Measurements from ENCODE around the gene NEMP1.

NEMP1 gene

DNA sequence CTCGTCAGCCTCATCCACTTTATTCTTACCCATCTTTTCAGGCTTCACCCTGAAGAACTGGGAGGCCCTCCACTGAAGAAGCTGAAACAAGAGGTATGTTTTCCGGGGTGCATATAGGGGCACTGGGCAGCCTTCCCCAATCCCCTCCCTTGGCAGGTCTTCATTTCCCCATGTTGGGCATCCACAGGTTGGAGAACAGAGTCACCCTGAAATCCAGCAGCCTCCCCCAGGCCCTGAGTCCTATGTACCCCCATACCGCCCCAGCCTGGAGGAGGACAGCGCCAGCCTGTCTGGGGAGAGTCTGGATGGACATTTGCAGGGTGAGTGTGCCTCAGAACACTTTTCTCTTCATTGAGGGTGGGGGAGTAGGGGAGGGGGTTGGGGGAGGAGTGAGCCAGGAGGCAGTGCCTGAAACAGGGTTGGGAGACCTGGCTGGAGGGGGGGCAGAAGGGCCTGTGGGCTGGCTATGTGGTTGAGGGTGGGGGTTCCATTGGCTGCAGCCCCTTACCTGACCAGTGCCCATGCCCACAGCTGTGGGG lies 14.4 kb upstream of the NEMP1 start:
- TF ChIP-seq CSDC2 (CRISPR knock-in tag; IDR thresholded peaks at IDR 0.05) = no peak
- TF ChIP-seq, protein P1, sequence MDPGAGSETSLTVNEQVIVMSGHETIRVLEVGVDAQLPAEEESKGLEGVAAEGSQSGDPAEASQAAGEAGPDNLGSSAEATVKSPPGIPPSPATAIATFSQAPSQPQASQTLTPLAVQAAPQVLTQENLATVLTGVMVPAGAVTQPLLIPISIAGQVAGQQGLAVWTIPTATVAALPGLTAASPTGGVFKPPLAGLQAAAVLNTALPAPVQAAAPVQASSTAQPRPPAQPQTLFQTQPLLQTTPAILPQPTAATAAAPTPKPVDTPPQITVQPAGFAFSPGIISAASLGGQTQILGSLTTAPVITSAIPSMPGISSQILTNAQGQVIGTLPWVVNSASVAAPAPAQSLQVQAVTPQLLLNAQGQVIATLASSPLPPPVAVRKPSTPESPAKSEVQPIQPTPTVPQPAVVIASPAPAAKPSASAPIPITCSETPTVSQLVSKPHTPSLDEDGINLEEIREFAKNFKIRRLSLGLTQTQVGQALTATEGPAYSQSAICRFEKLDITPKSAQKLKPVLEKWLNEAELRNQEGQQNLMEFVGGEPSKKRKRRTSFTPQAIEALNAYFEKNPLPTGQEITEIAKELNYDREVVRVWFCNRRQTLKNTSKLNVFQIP (CRISPR knock-in tag; IDR thresholded peaks at IDR 0.05; ENCODE audit: borderline replicate concordance, low read depth) = no peak
- TF ChIP-seq PATZ1 (CRISPR knock-in tag; IDR thresholded peaks at IDR 0.05; ENCODE audit: borderline replicate concordance) = no peak
- TF ChIP-seq, protein P2, sequence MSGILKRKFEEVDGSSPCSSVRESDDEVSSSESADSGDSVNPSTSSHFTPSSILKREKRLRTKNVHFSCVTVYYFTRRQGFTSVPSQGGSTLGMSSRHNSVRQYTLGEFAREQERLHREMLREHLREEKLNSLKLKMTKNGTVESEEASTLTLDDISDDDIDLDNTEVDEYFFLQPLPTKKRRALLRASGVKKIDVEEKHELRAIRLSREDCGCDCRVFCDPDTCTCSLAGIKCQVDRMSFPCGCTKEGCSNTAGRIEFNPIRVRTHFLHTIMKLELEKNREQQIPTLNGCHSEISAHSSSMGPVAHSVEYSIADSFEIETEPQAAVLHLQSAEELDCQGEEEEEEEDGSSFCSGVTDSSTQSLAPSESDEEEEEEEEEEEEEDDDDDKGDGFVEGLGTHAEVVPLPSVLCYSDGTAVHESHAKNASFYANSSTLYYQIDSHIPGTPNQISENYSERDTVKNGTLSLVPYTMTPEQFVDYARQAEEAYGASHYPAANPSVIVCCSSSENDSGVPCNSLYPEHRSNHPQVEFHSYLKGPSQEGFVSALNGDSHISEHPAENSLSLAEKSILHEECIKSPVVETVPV (CRISPR knock-in tag; IDR thresholded peaks at IDR 0.05) = no peak
- TF ChIP-seq ZNF565 (CRISPR knock-in tag; conservative IDR thresholded peaks at IDR 0.05; ENCODE audit: low read depth) = no peak
- no peak for TF ChIP-seq ISL1 (CRISPR knock-in tag; IDR thresholded peaks at IDR 0.05)
- no peak for TF ChIP-seq ZC3H10 (CRISPR knock-in tag; IDR thresholded peaks at IDR 0.05)
- no peak for TF ChIP-seq SNAI2 (CRISPR knock-in tag; IDR thresholded peaks at IDR 0.05)
- TF ChIP-seq ZNF8 (CRISPR knock-in tag; IDR thresholded peaks at IDR 0.05) = no peak
- no peak for TF ChIP-seq BACH2 (CRISPR knock-in tag; IDR thresholded peaks at IDR 0.05; ENCODE audit: borderline replicate concordance)
- TF ChIP-seq RARB (CRISPR knock-in tag; IDR thresholded peaks at IDR 0.05) = no peak
- no peak for TF ChIP-seq ZFP3 (CRISPR knock-in tag; IDR thresholded peaks at IDR 0.05)
- no peak for TF ChIP-seq ZNF70 (CRISPR knock-in tag; IDR thresholded peaks at IDR 0.05)
- no peak for TF ChIP-seq GLIS3 (CRISPR knock-in tag; IDR thresholded peaks at IDR 0.05)
- TF ChIP-seq TOX (CRISPR knock-in tag; IDR thresholded peaks at IDR 0.05; ENCODE audit: borderline replicate concordance) = no peak
- TF ChIP-seq TCF4 (CRISPR knock-in tag; IDR thresholded peaks at IDR 0.05; ENCODE audit: borderline replicate concordance) = no peak
- no peak for TF ChIP-seq OSR1 (CRISPR knock-in tag; IDR thresholded peaks at IDR 0.05)
- TF ChIP-seq ZFP30 (CRISPR knock-in tag; IDR thresholded peaks at IDR 0.05) = no peak
- no peak for TF ChIP-seq PPARA (CRISPR knock-in tag; IDR thresholded peaks at IDR 0.05; ENCODE audit: borderline replicate concordance)
- ATAC-seq = no peak

DNA sequence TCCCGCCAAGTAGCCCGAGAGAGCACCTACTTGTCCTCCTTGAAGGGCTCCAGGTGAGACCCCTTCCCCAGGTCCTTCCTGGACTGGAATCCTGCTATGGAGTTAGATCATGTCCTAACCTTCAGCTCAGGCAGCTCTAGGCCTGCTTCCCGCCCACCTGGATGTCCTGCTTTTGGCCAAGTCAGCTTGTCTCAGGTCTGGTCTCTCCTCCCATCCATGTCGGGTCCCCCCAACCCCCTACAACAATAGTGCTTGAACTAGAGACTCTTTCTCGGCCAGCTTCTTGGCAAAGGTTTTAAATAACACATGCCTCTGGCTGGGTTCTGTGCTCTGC lies 13.9 kb upstream of the NEMP1 start:
- no peak for ATAC-seq
- TF ChIP-seq ZFP30 (CRISPR knock-in tag; IDR thresholded peaks at IDR 0.05) (no peak), TSHZ2 (CRISPR knock-in tag; IDR thresholded peaks at IDR 0.05) (no peak), CSDC2 (CRISPR knock-in tag; IDR thresholded peaks at IDR 0.05) (no peak), ZNF565 (CRISPR knock-in tag; conservative IDR thresholded peaks at IDR 0.05; ENCODE audit: low read depth) (no peak), ZFP3 (CRISPR knock-in tag; IDR thresholded peaks at IDR 0.05) (no peak), ARNTL (CRISPR knock-in tag; IDR thresholded peaks at IDR 0.05; ENCODE audit: borderline replicate concordance, low read depth) (no peak), GLIS3 (CRISPR knock-in tag; IDR thresholded peaks at IDR 0.05) (no peak), PATZ1 (CRISPR knock-in tag; IDR thresholded peaks at IDR 0.05; ENCODE audit: borderline replicate concordance) (no peak), ISL1 (CRISPR knock-in tag; IDR thresholded peaks at IDR 0.05) (no peak), ESRRG (CRISPR knock-in tag; IDR thresholded peaks at IDR 0.05) (no peak), ZNF8 (CRISPR knock-in tag; IDR thresholded peaks at IDR 0.05) (no peak), ZNF70 (CRISPR knock-in tag; IDR thresholded peaks at IDR 0.05) (no peak), PPARA (CRISPR knock-in tag; IDR thresholded peaks at IDR 0.05; ENCODE audit: borderline replicate concordance) (no peak), BACH2 (CRISPR knock-in tag; IDR thresholded peaks at IDR 0.05; ENCODE audit: borderline replicate concordance) (no peak)
- TF ChIP-seq, protein P3, sequence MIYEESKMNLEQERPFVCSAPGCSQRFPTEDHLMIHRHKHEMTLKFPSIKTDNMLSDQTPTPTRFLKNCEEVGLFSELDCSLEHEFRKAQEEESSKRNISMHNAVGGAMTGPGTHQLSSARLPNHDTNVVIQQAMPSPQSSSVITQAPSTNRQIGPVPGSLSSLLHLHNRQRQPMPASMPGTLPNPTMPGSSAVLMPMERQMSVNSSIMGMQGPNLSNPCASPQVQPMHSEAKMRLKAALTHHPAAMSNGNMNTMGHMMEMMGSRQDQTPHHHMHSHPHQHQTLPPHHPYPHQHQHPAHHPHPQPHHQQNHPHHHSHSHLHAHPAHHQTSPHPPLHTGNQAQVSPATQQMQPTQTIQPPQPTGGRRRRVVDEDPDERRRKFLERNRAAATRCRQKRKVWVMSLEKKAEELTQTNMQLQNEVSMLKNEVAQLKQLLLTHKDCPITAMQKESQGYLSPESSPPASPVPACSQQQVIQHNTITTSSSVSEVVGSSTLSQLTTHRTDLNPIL (CRISPR knock-in tag; IDR thresholded peaks at IDR 0.05; ENCODE audit: low read depth) = no peak
- TF ChIP-seq, protein P1 (CRISPR knock-in tag; IDR thresholded peaks at IDR 0.05; ENCODE audit: borderline replicate concordance, low read depth) = no peak
- TF ChIP-seq, protein P2 (CRISPR knock-in tag; IDR thresholded peaks at IDR 0.05) = no peak

All from SK-N-SH treated with all-trans-retinoic acid at 6 μM for 48 hours (cell line).